HG02884 (cell line): ENCODE data around the gene CDAN1.

Experiments used
- ATAC-seq: cut with Tn5 transposase; IDR thresholded peaks from one replicate; pipeline ENCODE4 v1.9.1; 2021; ENCODE audit warnings: mild to moderate bottlenecking, moderate library complexity; ENCODE audit not compliant: unreplicated experiment

The CDAN1 gene

GRCh38 chr15:42675021-42675420, 61.9 kb downstream of the CDAN1 start:
- no peak for ATAC-seq

- ATAC-seq = no peak
These were observed 62.5 kb downstream of the CDAN1 start for GRCh38 chr15:42674472-42674871.
